Transverse colon (tissue), 4 donors: ENCODE measurements around the gene DTWD2.
"Not testable (repeated sequence)": the region's sequence is repeated elsewhere in the genome, so short reads cannot be mapped to it uniquely, and the experiment has no call there.

Experiments used
- EP300 ChIP-seq: sonication (generic); formaldehyde crosslinking; IDR thresholded peaks from one replicate; pipeline ENCODE4 v1.6.1; 2017; ENCODE audit warnings: antibody characterized with exemption, low read depth
- POLR2A ChIP-seq: fragments of 450-650 bp; IDR thresholded peaks from one replicate; pipeline ENCODE4 v1.6.1; 2016; ENCODE audit warnings: antibody characterized with exemption, mild to moderate bottlenecking, moderate library complexity
- POLR2AphosphoS5 ChIP-seq, 3 donors: sonication (generic); formaldehyde crosslinking; IDR thresholded peaks; one replicate each; pipeline ENCODE4 v1.6.1; 2016; ENCODE audit warnings: antibody characterized with exemption in 3 of 3
- TF ChIP-seq, protein P1 (sequence below), 5 experiments: fragments of 200-600 bp in 3 of 5; fragments of 450-650 bp in 2 of 5; sonication (generic) in 3 of 5; IDR thresholded peaks; 1 replicate in 2 of 5; 2 replicates in 3 of 5; pipeline ENCODE4 v1.5.1; 2016 to 2017; ENCODE audit warnings: antibody characterized with exemption in 5 of 5, inconsistent platforms in 3 of 5, mild to moderate bottlenecking in 2 of 5, moderate library complexity in 1 of 5

DNA sequence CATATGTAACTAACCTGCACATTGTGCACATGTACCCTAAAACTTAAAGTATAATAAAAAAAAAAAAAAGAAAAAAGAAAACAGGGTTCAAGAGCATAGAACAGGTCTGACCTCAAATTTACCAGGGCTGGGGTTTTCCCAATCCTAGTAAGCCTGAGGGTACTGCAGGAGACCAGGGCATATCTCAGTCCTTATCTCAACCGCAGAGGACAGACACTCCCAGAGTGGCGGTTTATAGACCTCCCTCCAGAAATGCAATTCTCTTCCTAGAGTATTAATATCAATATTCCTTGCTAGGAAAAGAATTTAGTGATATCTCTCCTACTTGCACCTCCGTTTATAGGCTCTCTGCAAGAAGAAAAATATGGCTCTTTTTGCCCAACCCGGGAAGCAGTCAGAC is 136.6 kb downstream of the DTWD2 start:
- TF ChIP-seq, protein P1, sequence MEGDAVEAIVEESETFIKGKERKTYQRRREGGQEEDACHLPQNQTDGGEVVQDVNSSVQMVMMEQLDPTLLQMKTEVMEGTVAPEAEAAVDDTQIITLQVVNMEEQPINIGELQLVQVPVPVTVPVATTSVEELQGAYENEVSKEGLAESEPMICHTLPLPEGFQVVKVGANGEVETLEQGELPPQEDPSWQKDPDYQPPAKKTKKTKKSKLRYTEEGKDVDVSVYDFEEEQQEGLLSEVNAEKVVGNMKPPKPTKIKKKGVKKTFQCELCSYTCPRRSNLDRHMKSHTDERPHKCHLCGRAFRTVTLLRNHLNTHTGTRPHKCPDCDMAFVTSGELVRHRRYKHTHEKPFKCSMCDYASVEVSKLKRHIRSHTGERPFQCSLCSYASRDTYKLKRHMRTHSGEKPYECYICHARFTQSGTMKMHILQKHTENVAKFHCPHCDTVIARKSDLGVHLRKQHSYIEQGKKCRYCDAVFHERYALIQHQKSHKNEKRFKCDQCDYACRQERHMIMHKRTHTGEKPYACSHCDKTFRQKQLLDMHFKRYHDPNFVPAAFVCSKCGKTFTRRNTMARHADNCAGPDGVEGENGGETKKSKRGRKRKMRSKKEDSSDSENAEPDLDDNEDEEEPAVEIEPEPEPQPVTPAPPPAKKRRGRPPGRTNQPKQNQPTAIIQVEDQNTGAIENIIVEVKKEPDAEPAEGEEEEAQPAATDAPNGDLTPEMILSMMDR (IDR thresholded peaks at IDR 0.05): not testable (repeated sequence)
- TF ChIP-seq EP300; POLR2A; POLR2AphosphoS5 (IDR thresholded peaks at IDR 0.05): not testable (repeated sequence)
